ELF-1 (cell line): Measurements from ENCODE around the gene ZFR2.
"Not testable (repeated sequence)": the region's sequence is repeated elsewhere in the genome, so short reads cannot be mapped to it uniquely, and the experiment has no call there.

Source experiments
- DNase-seq: peaks from one replicate; pipeline ENCODE4 v3.0.0-alpha.2; 2016; ENCODE audit warnings: low read depth, low spot score

Gene ZFR2

DNA sequence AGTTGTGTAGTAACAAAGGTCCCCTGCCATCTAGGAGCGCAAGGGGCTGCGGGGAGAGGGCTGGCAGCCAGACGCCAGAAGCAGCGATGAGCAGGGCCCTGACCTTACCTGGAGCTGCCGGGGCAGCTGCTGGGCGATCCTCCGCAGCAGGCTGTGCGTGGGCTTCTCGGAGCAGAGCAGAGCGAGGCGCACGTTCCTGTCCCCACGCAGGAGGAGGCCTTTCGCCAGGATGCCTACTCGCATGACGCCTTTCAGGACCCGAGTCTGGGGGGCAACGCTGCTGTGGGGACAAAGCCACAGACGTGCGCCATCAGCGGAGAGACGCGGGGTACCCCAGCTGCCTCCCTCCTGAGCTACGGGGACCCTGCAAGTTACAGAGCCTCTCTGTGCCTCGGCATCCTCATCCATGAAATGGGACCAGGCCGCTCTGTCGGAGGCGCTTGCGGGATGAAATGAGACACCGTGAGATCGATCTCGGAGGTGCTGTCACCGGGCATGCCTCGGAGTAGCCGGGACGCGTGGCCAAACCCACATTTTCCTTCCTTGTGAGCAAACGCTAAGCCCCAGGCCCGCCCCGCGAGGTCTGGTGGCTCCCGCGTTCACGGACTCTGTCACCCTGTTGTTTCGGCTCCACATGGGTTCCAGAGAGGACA, 52.1 kb downstream of the ZFR2 start:
- DNase-seq, result no peak

GRCh38 chr19:3816148-3816547, 52.7 kb downstream of the ZFR2 start:
- not testable (repeated sequence) for DNase-seq

DNA sequence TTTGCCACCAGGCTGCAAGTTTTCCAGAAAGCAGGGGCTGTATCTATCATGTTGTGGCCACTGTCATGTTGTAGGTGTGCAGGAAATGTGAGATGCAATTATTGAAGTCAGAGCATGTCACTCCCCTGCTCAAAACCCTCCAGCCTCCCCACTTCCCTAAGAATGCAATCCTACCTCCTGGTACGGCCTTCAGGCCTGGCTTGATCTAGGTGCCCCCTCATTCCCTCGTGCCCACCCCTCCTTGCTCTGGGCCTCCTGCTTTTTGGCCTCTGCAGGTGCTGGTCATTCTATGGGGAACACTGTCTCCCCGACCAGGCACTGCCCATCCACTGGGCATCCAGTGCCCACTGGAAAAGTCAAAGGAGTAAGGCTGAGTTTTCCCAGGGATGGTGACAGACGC, 54.2 kb downstream of the ZFR2 start:
- no peak for DNase-seq

- no peak for DNase-seq
Observed at GRCh38 chr19:3813473-3814392, 55.1 kb downstream of the ZFR2 start.

DNA sequence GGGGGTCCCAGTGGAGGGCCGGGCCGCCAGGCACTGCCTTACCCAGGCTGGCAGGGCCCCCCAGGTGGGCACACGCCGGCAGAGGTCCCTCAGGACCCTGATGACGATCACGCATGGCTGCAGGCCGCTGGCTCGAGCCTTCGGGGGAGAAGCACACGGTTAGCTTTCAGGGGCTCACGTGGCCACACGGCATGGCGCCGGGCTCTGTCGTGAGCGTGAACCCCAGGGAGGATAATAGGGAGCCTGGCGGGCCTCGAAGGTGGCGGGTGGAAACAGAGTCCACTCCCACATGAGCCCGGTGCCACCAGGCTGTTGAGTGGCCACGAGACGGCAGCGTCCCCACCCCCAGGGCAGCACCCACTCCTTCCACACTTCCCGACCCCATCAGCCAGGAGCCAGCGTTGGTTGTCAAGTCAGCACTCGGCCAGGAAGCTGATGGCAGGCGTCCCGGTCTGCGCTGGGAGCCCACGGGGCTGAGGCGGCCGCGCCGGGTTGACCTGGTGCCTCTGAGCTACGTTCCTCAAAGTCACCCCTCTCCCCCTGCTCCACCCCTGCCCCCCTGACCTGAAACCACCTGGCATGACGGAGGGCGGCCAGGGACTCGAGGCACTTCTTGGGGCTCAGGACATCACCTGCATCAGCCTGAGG, 58.0 kb downstream of the ZFR2 start:
- DNase-seq, result no peak

GRCh38 chr19:3809881-3810707, 58.7 kb downstream of the ZFR2 start:
- DNase-seq, result no peak

DNA sequence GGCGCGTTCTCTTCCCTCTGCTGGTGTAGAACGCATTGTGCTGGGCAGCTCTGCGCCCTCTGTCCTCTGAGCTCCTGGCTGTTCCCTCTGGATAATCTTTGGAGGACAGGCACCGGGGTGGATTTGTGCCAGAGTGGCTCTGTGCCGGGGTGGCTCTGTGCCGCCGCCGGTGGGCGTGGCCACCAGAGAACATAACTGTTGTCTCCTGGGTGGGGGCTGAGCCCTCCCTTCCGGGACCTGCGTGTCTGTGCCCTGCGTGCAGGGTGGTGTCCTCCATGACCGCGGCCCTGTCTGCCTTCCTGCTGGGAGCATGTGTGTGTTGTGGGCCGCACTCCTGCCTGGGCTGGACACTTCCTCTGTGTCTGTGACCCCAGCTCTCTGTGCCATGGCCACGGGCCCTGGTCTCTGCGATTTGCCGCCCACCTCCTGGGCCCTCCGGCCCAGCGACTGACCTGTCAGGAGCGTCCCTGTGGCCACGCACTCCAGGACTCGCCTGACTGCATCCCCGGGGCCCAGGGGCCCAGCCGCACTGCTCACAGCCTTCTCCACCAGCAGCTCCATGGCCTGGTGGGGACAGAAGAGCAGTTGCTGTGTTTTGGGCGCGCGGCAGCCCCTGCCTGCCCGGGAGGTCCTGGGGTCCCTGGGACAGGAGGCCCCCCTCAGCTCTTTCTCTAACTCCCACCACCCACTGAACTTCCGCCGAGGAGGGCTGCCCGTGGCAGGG, 60.3 kb downstream of the ZFR2 start:
- no peak for DNase-seq

DNA sequence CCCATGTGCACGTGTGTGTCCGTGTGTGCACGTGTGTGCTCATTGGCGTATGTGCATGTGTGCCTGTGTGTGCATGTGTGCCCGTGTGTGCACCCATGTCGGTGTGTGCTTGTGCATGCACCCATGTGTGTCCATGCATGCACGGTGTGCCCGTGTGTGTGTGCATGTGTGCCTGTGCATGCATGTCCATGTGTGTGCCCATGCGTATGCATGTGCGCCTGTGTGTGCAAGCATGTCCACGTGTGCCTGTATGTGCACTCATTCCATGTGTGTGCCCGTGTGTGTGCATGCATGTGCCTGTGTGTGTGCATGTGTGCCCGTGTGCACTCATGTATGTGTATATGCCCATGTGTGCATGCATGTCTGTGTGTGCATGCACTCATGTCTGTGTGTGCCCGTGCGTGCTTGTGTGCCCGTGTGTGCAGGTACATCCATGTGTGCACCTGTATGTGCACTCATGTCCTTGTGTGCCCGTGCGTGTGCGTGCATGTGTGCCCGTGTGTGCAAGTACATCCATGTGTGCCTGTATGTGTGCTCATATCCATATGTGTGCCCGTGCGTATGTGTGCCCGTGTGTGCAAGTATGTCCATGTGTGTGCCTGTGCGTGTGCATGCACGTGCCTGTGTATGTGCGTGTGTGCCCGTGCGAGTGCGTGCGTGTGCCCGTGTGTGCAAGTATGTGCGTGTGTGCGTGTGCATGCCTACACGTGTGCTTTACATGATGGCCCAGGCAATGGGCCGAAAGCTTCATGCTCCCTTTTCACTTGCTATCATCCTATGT, 61.1 kb downstream of the ZFR2 start:
- DNase-seq, result no peak

DNA sequence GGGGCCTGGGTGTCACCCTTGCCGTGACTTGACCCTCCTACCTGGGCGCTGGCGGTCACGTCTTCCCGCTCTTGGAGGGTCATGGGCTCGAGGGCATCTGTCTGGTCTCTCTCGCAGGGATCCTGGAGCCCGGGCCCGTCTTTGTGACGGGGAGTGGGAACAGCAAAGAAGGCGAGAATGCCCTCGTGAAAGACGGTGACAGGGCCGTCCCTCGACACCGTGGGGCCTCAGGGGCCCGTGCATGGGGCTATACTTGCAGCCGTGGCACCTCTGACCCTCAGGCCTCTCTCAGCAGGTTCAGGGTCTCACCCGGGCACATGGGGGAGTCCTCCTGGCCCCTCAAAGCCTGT, 61.7 kb downstream of the ZFR2 start:
- DNase-seq, result no peak

GRCh38 chr19:3805859-3806258, 63.0 kb downstream of the ZFR2 start:
- no peak for DNase-seq

GRCh38 chr19:3804429-3804828, 64.4 kb downstream of the ZFR2 start:
- no peak for DNase-seq

GRCh38 chr19:3803986-3804385, 64.9 kb downstream of the ZFR2 start:
- DNase-seq, result no peak

DNA sequence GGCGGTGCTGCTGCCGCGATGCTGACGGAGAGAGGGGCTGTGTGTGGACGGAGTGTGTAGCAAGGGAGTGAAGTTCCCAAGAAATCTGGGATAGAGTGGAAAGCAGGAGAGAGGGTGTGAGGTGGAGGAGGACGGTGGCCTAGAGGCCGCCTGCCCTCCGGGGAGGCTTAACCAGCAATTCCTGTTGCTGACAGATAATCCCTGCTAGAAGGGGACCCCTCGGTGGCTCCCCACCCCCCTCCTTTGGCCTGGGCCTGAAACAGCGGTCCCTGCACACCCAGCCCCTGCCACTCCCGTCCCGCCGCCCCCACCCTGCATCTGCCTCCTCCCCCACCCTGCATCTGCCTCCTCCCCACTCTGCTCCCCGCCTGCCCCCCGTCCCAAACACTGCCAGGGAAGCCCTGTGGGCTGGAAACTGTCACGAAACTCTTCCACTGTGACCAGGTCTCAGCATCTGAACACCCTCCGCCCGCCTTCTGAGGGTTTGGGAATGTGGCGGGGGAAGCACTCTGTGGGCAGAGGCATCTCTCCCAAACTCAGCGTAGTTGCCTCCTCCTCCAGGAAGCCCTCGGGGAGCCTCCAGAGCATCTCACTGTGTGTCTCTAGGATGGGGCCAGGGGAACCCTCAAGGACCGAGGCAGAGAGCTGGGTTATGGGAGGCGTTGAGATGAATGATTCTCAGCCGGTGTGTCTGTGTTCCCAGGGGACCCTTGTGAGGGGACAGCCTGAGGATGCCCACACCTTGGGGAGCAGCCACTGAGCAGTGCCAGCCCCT, 65.5 kb downstream of the ZFR2 start:
- DNase-seq, result no peak

- DNase-seq, result peak; percentile 56
Observed at GRCh38 chr19:3801412-3802096, 67.3 kb downstream of the ZFR2 start.

DNA sequence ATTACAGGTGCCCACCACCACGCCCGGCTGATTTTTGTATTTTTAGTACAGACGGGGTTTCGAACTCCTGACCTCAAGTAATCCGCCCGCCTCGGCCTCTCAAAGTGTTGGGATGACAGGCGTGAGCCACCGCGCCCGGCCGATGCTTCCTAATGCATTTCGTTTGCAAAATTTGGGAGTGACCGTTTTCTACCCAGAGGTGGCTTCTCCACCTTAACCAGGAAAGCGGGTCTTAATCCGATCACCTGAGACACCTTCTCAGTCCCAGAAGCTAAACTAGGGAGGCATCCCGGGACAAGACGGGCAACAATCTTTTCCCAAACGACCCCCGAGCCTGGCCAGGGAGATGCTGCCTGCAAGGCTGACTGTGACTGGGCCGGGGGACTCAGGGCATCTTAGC, 67.8 kb downstream of the ZFR2 start:
- no peak for DNase-seq

- DNase-seq, result no peak
Observed at GRCh38 chr19:3798137-3798536, 70.7 kb downstream of the ZFR2 start.

DNA sequence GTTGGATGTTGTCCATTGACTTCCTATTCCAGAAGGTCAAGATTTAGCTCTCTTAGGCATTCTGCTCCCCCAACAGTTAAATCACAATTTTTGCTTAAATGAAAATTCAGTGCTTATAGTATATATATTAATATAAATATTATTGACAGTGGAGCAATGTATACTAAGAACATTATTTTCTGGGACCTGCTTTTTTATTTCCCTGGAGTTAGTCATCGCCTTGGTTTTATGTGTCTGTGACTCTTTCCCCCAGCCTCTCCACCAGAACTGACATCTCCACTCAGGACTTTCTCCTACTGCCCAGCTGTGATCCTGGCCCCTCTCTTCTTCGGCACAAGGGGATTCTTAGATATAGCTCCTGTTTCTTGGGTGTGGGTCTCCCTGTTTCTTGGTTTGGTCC, 72.5 kb downstream of the ZFR2 start:
- DNase-seq, result no peak

- no peak for DNase-seq
Observed at GRCh38 chr19:3793799-3794198, 75.0 kb downstream of the ZFR2 start.

- no peak for DNase-seq
Observed at GRCh38 chr19:3792114-3792513, 76.7 kb downstream of the ZFR2 start.
